ENCODE measurements around the gene NAALADL2. TPM values are rescaled to one million over a fixed set of nuclear protein-coding genes. Genes with fewer than 3 reads are reported as not detected.
"Not testable (repeated sequence)": the region's sequence is repeated elsewhere in the genome, so short reads cannot be mapped to it uniquely, and the experiment has no call there.

Gene NAALADL2
- total RNA-seq, 1 experiment from 2014 or later = 1.6 TPM

DNA sequence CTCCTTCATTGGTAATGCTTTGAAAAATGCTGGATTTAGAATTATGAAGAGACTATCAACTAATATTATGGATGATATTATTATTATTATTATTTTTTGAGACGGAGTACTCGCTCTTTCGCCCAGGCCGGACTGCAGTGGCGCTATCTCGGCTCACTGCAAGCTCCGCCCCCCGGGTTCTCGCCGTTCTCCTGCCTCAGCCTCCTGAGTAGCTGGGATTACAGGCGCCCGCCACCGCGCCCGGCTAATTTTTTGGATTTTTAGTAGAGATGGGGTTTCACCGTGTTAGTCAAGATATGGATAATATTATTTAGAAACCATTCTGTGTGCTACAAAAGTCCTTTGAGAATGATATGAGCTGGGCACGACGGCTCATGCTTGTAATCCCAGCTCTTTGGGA is 512.1 kb downstream of the NAALADL2 start:
- H2BK12ac ChIP-seq (ENCODE audit: insufficient read length, low read depth, low read length); H3K18ac ChIP-seq (ENCODE audit: insufficient read length, low read depth, low read length); H4K5ac ChIP-seq (ENCODE audit: insufficient read length, low read depth, low read length); H4K20me1 ChIP-seq (ENCODE audit: control insufficient read depth, insufficient read depth, insufficient read length); H2BK15ac ChIP-seq (ENCODE audit: low read depth, low read length); H3K4me3 Mint-ChIP-seq; H2BK5ac ChIP-seq (ENCODE audit: insufficient read length, low read length); H3K56ac ChIP-seq (ENCODE audit: insufficient read length, low read depth, low read length); H3K79me2 ChIP-seq (ENCODE audit: insufficient read depth, low read length); DNase-seq; H2AK5ac ChIP-seq (ENCODE audit: insufficient read length, low read length); H3K36me3 Mint-ChIP-seq (ENCODE audit: insufficient read depth in 1 of 3, low read depth in 3 of 3); H2BK20ac ChIP-seq (ENCODE audit: low read depth, low read length, poor library complexity, severe bottlenecking); H3K4me1 ChIP-seq (ENCODE audit: insufficient read depth, low read length); H3K23ac ChIP-seq (ENCODE audit: insufficient read length, low read depth, low read length); H3K9ac ChIP-seq (ENCODE audit: extremely low read depth, insufficient read length, low read length); H3K27me3 Mint-ChIP-seq (ENCODE audit: low read depth); H4K91ac ChIP-seq (ENCODE audit: insufficient read length, low read depth, low read length); H3K9me3 Mint-ChIP-seq; H3K79me1 ChIP-seq (ENCODE audit: insufficient read depth, low read depth, low read length, poor library complexity, severe bottlenecking); H3K4me1 Mint-ChIP-seq; H3K9me3 ChIP-seq (ENCODE audit: control insufficient read depth, low read depth, low read length); H3K4ac ChIP-seq (ENCODE audit: low read depth, low read length); H3K27ac ChIP-seq (ENCODE audit: insufficient read length, low read depth, low read length); H3K23me2 ChIP-seq (ENCODE audit: insufficient read length, low read depth, low read length, poor library complexity, severe bottlenecking); H3T11ph ChIP-seq (ENCODE audit: low read length); H3K27ac Mint-ChIP-seq; H3K4me2 ChIP-seq (ENCODE audit: insufficient read depth, insufficient read length, low read length); H2BK120ac ChIP-seq (ENCODE audit: low read depth, low read length, poor library complexity, severe bottlenecking); H3K14ac ChIP-seq (ENCODE audit: insufficient read depth, low read length); H4K8ac ChIP-seq (replicated peaks; ENCODE audit: insufficient read length, low read depth, low read length); H2AFZ ChIP-seq (ENCODE audit: low read length); H3K27me3 ChIP-seq (ENCODE audit: insufficient read depth, low read length): not testable (repeated sequence)
- WGBS (ENCODE audit: extremely low coverage, insufficient read length, low lambda C conversion rate) = no CpG with 5 or more reads among the region's 18 CpGs

All from H9 (cell line).